Osteoblast (primary cell): ENCODE data around the gene IFNA6. TPM values are rescaled to one million over a fixed set of nuclear protein-coding genes. Genes with fewer than 3 reads are reported as not detected.
"Not testable (repeated sequence)": the region's sequence is repeated elsewhere in the genome, so short reads cannot be mapped to it uniquely, and the experiment has no call there.

Source experiments
- DNase-seq: peaks from one replicate; pipeline ENCODE4 v3.0.0; 2011; ENCODE audit warnings: low spot score, mixed read lengths; ENCODE audit not compliant: insufficient read length; ENCODE audit errors: missing footprints
- H2AFZ ChIP-seq: 2 replicates; pipeline ENCODE4 v1.6.0; 2011; ENCODE audit warnings: mild to moderate bottlenecking, low read length
- H3K27ac ChIP-seq: 2 replicates; pipeline ENCODE4 v1.5.1; 2011; ENCODE audit warnings: mild to moderate bottlenecking, low read depth, low read length, moderate library complexity
- H3K27me3 ChIP-seq: 2 replicates; pipeline ENCODE4 v1.6.0; 2012; ENCODE audit warnings: mild to moderate bottlenecking, control low read depth, inconsistent platforms, low read length, moderate library complexity; ENCODE audit not compliant: insufficient read depth
- H3K36me3 ChIP-seq: 2 replicates; pipeline ENCODE4 v1.5.1; 2011; ENCODE audit warnings: mild to moderate bottlenecking, low read length, control low read depth, moderate library complexity; ENCODE audit not compliant: insufficient read depth
- H3K4me1 ChIP-seq: 2 replicates; pipeline ENCODE4 v1.5.1; 2011; ENCODE audit warnings: mild to moderate bottlenecking, low read length, control low read depth, moderate library complexity; ENCODE audit not compliant: insufficient read depth
- H3K4me2 ChIP-seq: 2 replicates; pipeline ENCODE4 v1.6.0; 2011; ENCODE audit warnings: mild to moderate bottlenecking, low read length; ENCODE audit not compliant: insufficient read depth
- H3K4me3 ChIP-seq: fragments of 200-600 bp; sonication (generic); 3 replicates; pipeline ENCODE4 v1.5.1; 2012; ENCODE audit warnings: mild to moderate bottlenecking, low read length, inconsistent platforms; ENCODE audit not compliant: insufficient read depth
- H3K79me2 ChIP-seq: 2 replicates; pipeline ENCODE4 v1.6.0; 2012; ENCODE audit warnings: mild to moderate bottlenecking, low read length, control low read depth, inconsistent platforms; ENCODE audit not compliant: insufficient read depth
- H3K9me3 ChIP-seq: 2 replicates; pipeline ENCODE4 v1.5.1; 2011; ENCODE audit warnings: low read depth, low read length, control low read depth
- H4K20me1 ChIP-seq: 2 replicates; pipeline ENCODE4 v1.6.0; 2012; ENCODE audit warnings: mild to moderate bottlenecking, low read length, control low read depth; ENCODE audit not compliant: insufficient read depth
- total RNA-seq: library from RNA; depleted of rRNA; stranded (reverse); fragments of >200 nt; gene quantifications from 2 replicates; pipeline ENCODE4 v1.2.3, GENCODE V29; 2012
- TF ChIP-seq, protein P1 (sequence below): IDR thresholded peaks from 2 replicates; pipeline ENCODE4 v1.5.1; 2011; ENCODE audit warnings: mild to moderate bottlenecking, low read depth, low read length, moderate library complexity; ENCODE audit errors: extremely low read depth

Gene IFNA6
- total RNA-seq, 1 donor: not detected

DNA sequence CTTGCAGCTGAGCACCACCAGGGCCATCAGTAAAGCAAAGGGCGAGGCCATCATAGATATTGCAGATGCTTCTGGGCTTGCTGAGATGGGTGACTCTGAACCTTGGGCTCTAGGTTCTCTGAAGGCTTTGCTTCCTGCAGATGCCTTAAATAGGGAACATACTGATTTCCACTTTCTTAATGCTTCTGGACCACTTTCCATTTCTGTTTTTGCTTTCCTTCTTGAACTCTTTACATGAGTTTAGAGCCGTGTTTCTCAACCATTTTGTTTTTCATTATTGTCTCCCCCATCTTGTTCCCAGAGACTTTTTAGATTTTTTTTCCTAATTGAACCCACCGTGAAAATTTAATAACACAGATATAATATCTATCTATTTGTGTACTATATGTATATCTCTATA, 17.3 kb upstream of the IFNA6 start, which contains the start of gene IFNA13:
Gene IFNA13 (minus strand): TSS at position 101 of the 400 bp plus-strand sequence. CDS start 47 bp downstream, at position 54.
- no peak for DNase-seq
- Histone ChIP-seq H3K79me2 (no peaks in the 10 kb centered on the region), H3K4me1 (no peaks in the 10 kb centered on the region), H3K27me3 (peaks cover 28% of the 10 kb centered on the region), H3K36me3 (no peaks in the 10 kb centered on the region), H3K4me3 (no peak within 1 kb of the TSS), H3K4me2 (no peak within 1 kb of the TSS), H3K9me3 (no peaks in the 10 kb centered on the region), H3K27ac (no peak within 1 kb of the TSS), H2AFZ (no peak within 1 kb of the TSS), H4K20me1 (no peaks in the 10 kb centered on the region)
- TF ChIP-seq, protein P1, sequence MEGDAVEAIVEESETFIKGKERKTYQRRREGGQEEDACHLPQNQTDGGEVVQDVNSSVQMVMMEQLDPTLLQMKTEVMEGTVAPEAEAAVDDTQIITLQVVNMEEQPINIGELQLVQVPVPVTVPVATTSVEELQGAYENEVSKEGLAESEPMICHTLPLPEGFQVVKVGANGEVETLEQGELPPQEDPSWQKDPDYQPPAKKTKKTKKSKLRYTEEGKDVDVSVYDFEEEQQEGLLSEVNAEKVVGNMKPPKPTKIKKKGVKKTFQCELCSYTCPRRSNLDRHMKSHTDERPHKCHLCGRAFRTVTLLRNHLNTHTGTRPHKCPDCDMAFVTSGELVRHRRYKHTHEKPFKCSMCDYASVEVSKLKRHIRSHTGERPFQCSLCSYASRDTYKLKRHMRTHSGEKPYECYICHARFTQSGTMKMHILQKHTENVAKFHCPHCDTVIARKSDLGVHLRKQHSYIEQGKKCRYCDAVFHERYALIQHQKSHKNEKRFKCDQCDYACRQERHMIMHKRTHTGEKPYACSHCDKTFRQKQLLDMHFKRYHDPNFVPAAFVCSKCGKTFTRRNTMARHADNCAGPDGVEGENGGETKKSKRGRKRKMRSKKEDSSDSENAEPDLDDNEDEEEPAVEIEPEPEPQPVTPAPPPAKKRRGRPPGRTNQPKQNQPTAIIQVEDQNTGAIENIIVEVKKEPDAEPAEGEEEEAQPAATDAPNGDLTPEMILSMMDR: no peak

DNA sequence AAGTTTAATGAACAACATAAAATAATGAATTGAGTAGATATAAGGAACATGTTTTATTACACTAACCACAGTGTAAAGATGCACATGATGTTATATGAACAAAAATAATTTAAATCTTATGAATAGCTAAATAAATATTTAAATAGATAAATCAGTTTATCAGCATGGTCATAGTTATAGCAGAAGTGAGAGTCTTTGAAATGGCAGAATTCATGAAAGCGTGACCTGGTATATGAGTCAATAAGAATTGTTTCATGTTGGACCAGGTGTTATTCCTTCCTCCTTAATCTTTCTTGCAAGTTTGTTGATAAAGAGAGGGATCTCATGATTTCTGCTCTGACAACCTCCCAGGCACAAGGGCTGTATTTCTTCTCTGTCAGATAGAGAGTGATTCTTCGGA, 16.5 kb upstream of the IFNA6 start:
- DNase-seq, H3K4me1 ChIP-seq, H3K9me3 ChIP-seq, H3K36me3 ChIP-seq, H2AFZ ChIP-seq, H3K4me3 ChIP-seq, H4K20me1 ChIP-seq, H3K27ac ChIP-seq, H3K79me2 ChIP-seq, H3K4me2 ChIP-seq: not testable (repeated sequence)
- H3K27me3 ChIP-seq: peaks cover 28% of the 10 kb centered on the region

DNA sequence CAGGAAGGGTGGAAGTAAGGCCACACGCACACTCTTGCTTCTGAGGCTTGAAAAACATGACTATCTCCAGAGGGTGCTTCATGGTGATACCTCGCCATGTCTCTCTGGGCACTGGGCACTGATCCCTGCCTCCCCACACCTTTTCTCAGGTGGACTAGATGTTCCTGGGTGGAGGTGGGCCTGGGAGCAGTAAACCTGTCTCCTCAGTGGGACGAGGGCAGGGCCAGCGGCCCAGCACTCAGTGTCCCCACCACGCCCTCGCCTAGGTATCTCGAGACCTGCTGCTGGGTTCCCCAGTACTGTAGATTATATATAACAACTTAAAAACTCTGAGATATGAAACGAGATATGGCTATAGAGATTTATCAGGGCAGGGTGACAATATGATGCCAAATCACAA, 11.6 kb upstream of the IFNA6 start:
- Histone ChIP-seq H3K27ac (no peak overlapping the region), H3K9me3 (no peaks in the 10 kb centered on the region), H2AFZ (no peak overlapping the region), H3K36me3 (no peaks in the 10 kb centered on the region), H3K79me2 (no peaks in the 10 kb centered on the region), H4K20me1 (no peaks in the 10 kb centered on the region), H3K4me2 (no peak overlapping the region), H3K4me1 (no peaks in the 10 kb centered on the region), H3K4me3 (no peak overlapping the region), H3K27me3 (peaks cover 14% of the 10 kb centered on the region)
- DNase-seq: no peak
- TF ChIP-seq, protein P1: no peak

GRCh38 chr9:21357479-21358460, 7.1 kb upstream of the IFNA6 start:
- Histone ChIP-seq H3K27me3 (peaks cover 17% of the 10 kb centered on the region), H3K27ac (no peak overlapping the region), H3K36me3 (no peaks in the 10 kb centered on the region), H3K9me3 (no peaks in the 10 kb centered on the region), H3K79me2 (no peaks in the 10 kb centered on the region), H3K4me1 (no peaks in the 10 kb centered on the region), H3K4me3 (peak overlapping the region; percentile 62), H4K20me1 (no peaks in the 10 kb centered on the region), H3K4me2 (peak overlapping the region; percentile 83), H2AFZ (peak overlapping the region; percentile 92)
- DNase-seq: peak; percentile 52
- TF ChIP-seq, protein P1: no peak
